ENCODE data around the gene SLC26A8. TPM values are rescaled to one million over a fixed set of nuclear protein-coding genes. Genes with fewer than 3 reads are reported as not detected.

The SLC26A8 gene, protein sequence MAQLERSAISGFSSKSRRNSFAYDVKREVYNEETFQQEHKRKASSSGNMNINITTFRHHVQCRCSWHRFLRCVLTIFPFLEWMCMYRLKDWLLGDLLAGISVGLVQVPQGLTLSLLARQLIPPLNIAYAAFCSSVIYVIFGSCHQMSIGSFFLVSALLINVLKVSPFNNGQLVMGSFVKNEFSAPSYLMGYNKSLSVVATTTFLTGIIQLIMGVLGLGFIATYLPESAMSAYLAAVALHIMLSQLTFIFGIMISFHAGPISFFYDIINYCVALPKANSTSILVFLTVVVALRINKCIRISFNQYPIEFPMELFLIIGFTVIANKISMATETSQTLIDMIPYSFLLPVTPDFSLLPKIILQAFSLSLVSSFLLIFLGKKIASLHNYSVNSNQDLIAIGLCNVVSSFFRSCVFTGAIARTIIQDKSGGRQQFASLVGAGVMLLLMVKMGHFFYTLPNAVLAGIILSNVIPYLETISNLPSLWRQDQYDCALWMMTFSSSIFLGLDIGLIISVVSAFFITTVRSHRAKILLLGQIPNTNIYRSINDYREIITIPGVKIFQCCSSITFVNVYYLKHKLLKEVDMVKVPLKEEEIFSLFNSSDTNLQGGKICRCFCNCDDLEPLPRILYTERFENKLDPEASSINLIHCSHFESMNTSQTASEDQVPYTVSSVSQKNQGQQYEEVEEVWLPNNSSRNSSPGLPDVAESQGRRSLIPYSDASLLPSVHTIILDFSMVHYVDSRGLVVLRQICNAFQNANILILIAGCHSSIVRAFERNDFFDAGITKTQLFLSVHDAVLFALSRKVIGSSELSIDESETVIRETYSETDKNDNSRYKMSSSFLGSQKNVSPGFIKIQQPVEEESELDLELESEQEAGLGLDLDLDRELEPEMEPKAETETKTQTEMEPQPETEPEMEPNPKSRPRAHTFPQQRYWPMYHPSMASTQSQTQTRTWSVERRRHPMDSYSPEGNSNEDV
- total RNA-seq, result under 1 TPM; 0.34 to 0.61 TPM
- polyA plus RNA-seq, result 1 to 10 TPM in 1 of 2 donors, under 1 TPM in 1; 0.20 to 1.1 TPM
- long read RNA-seq, donor 1, result 0 reads
- long read RNA-seq, donor 2, result 0 reads
- long read RNA-seq, donor 3, result 0 reads
- long read RNA-seq, donor 4, result 0 reads
- long read RNA-seq, donor 5, result 0 reads

DNA sequence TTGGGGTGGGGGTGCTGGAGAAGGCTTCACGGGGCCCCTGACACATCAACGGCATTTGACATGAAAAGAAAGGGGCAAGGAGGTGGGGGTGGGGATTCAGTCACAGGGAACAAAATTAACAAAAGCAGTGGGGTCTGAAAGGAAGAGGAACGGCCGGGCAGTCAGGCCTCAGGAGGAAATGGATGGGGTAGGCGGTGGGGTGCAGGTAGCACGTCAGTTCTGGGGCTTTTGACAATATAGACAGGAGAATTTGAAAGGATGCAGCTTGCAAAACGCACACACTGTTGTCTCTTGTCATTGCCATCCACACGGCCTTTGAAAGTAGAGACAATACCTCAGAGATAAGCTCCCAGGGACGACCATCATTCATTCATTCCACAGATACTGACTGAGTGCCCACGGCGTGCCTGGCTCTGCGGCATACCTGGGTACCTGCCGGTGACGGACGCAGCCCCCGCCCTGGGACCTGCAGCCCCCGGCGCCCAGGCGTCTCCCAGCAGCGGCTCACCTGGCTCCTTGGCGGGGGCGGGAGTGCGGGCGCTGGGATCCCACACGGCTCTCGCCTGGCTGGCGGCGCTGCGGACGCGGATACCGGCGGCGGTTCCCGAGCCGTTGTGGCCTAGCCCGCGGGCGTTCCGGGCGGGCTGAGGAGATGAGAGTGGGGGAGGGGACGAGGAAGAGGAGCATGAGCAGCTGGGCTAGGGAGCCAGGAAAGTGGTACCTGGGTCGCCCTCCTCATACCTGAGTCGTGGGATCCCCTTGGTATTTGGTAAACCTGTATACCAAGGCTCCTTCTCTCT is at the start of gene SLC26A8:
TSS of gene SLC26A8 (minus strand) at position 646 of the 800 bp plus-strand sequence. CDS start 4,934 bp downstream, outside the sequence.
- WGBS, 2 donors, result 8 to 17% methylated on average over 43 to 44 of the region's 44 CpGs
- Histone ChIP-seq H3K27ac (ENCODE audit: low read depth in 1 of 2, low read length in 1 of 2) (no peak within 1 kb of the TSS), H3K9ac (ENCODE audit: insufficient read depth in 1 of 2, low read length in 2 of 2) (no peak within 1 kb of the TSS), H3K4me1 (ENCODE audit: control insufficient read depth in 5 of 5, insufficient read depth in 5 of 5, low read length in 5 of 5) (peaks cover 0 to 18% (median 4%) of the 10 kb centered on the region in 5 donors), H3K9me3 (ENCODE audit: control insufficient read depth in 4 of 4, insufficient read depth in 3 of 4, low read length in 3 of 4) (no peaks in the 10 kb centered on the region), H3K36me3 (ENCODE audit: control insufficient read depth in 4 of 4, insufficient read depth in 4 of 4, low read length in 4 of 4) (peaks cover 0 to 8% (median 0%) of the 10 kb centered on the region in 4 donors), H3K4me3 (no peak within 1 kb of the TSS), H3K27me3 (ENCODE audit: control insufficient read depth in 3 of 3, insufficient read depth in 3 of 3, low read length in 2 of 3) (peaks cover 0 to 5% (median 0%) of the 10 kb centered on the region in 3 donors)
- no peak for ATAC-seq (ENCODE audit: insufficient read depth, low FRiP score)
- DNase-seq, result peak in 1 of 3 donors; percentile 7
- TF ChIP-seq CTCF (IDR thresholded peaks at IDR 0.05; ENCODE audit: control extremely low read depth, extremely low read depth), result no peak

DNA sequence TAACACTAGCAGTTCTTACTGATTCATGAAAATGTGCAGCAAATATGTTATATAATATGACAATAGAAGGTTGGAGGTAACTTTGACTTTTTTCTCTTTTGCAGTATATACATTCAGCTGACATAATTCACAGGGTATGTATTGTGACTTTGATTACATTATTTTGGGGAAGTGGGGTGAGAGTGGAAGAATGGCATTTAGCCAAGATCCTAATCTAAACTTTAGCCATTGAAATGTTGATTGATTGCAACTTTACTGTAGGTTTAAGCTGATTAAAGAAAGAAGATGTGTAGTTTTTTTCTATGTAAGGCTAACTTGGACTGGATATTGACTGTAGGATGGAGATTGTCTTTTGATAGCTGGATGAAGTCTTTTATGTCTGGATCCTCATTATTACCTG is 49.1 kb upstream of the SLC26A8 start:
- H3K27me3 ChIP-seq (ENCODE audit: control insufficient read depth in 3 of 3, insufficient read depth in 3 of 3, low read length in 2 of 3), result no peaks in the 10 kb centered on the region
- peaks cover 0 to 9% (median 4%) of the 10 kb centered on the region in 5 donors for H3K4me1 ChIP-seq (ENCODE audit: control insufficient read depth in 5 of 5, insufficient read depth in 5 of 5, low read length in 5 of 5)
- no peak overlapping the region for H3K27ac ChIP-seq (ENCODE audit: low read depth in 1 of 2, low read length in 1 of 2)
- TF ChIP-seq CTCF (IDR thresholded peaks at IDR 0.05; ENCODE audit: control extremely low read depth, extremely low read depth), result no peak
- no peak for DNase-seq
- peaks cover 0 to 13% (median 7%) of the 10 kb centered on the region in 4 donors for H3K36me3 ChIP-seq (ENCODE audit: control insufficient read depth in 4 of 4, insufficient read depth in 4 of 4, low read length in 4 of 4)
- no peak overlapping the region for H3K9ac ChIP-seq (ENCODE audit: insufficient read depth in 1 of 2, low read length in 2 of 2)
- H3K9me3 ChIP-seq (ENCODE audit: control insufficient read depth in 4 of 4, insufficient read depth in 3 of 4, low read length in 3 of 4), result no peaks in the 10 kb centered on the region
- H3K4me3 ChIP-seq, result no peak overlapping the region
- ATAC-seq (ENCODE audit: insufficient read depth, low FRiP score), result no peak

- ATAC-seq (ENCODE audit: insufficient read depth, low FRiP score), result no peak
- H3K9ac ChIP-seq (ENCODE audit: insufficient read depth in 1 of 2, low read length in 2 of 2), result no peak overlapping the region
- no peak for TF ChIP-seq CTCF (IDR thresholded peaks at IDR 0.05; ENCODE audit: control extremely low read depth, extremely low read depth)
- no peak for DNase-seq
- H3K4me3 ChIP-seq, result no peak overlapping the region
- 94 to 97% methylated on average over 4 of the region's 4 CpGs for WGBS, 2 donors
- H3K27me3 ChIP-seq (ENCODE audit: control insufficient read depth in 3 of 3, insufficient read depth in 3 of 3, low read length in 2 of 3), result no peaks in the 10 kb centered on the region
- no peak overlapping the region for H3K27ac ChIP-seq (ENCODE audit: low read depth in 1 of 2, low read length in 1 of 2)
- H3K4me1 ChIP-seq (ENCODE audit: control insufficient read depth in 5 of 5, insufficient read depth in 5 of 5, low read length in 5 of 5), result peaks cover 0 to 9% (median 5%) of the 10 kb centered on the region in 5 donors
- no peaks in the 10 kb centered on the region for H3K9me3 ChIP-seq (ENCODE audit: control insufficient read depth in 4 of 4, insufficient read depth in 3 of 4, low read length in 3 of 4)
- H3K36me3 ChIP-seq (ENCODE audit: control insufficient read depth in 4 of 4, insufficient read depth in 4 of 4, low read length in 4 of 4), result peaks cover 0 to 11% (median 5%) of the 10 kb centered on the region in 4 donors
These were observed 48.2 kb upstream of the SLC26A8 start for GRCh38 chr6:36072681-36073080.

Measured in lung (tissue), 16 donors.